K562 (cell line): ENCODE results near the gene MBNL2. TPM values are rescaled to one million over a fixed set of nuclear protein-coding genes. Genes with fewer than 3 reads are reported as not detected.

Experiments used
- CXXC5 ChIP-seq: fragments of 250-450 bp; sonication (Bioruptor Pico); IDR thresholded peaks from 2 replicates; pipeline ENCODE4 v1.8.0; 2022; ENCODE audit warnings: inconsistent platforms, mild to moderate bottlenecking, moderate library complexity
- GABPB1 ChIP-seq: sonication (generic); formaldehyde crosslinking; IDR thresholded peaks from 2 replicates; pipeline ENCODE4 v1.8.0; 2022; ENCODE audit warnings: mild to moderate bottlenecking, missing genetic modification reagents
- HSF4 ChIP-seq: fragments of 250-450 bp; sonication (Bioruptor Pico); IDR thresholded peaks from 2 replicates; pipeline ENCODE4 v2.1.2; 2022; ENCODE audit warnings: mild to moderate bottlenecking, moderate library complexity, borderline replicate concordance
- KAT2B ChIP-seq: IDR thresholded peaks from one replicate; pipeline ENCODE4 v1.6.1; 2012; ENCODE audit warnings: low read depth, mild to moderate bottlenecking, control low read depth, inconsistent platforms, low read length, moderate library complexity
- LARP7 ChIP-seq: fragments of 450-650 bp; IDR thresholded peaks from 2 replicates; pipeline ENCODE4 v1.6.1; 2016
- NCOA1 ChIP-seq: fragments of 450-650 bp; IDR thresholded peaks from 2 replicates; pipeline ENCODE4 v1.6.1; 2016; ENCODE audit warnings: low read depth
- NR2F6 ChIP-seq: fragments of 450-650 bp; formaldehyde crosslinking; IDR thresholded peaks from 2 replicates; pipeline ENCODE4 v1.4.0; 2020; ENCODE audit warnings: mild to moderate bottlenecking
- PCBP1 ChIP-seq: fragments of 200-400 bp; formaldehyde crosslinking; IDR thresholded peaks from 2 replicates; pipeline ENCODE4 v1.6.1; 2018; ENCODE audit warnings: mild to moderate bottlenecking, low read depth, low read length; ENCODE audit not compliant: poor library complexity, severe bottlenecking
- PRPF4 ChIP-seq: fragments of 200-400 bp; formaldehyde crosslinking; IDR thresholded peaks from one replicate; pipeline ENCODE4 v1.6.1; 2017; ENCODE audit warnings: low read length, low read depth, mild to moderate bottlenecking; ENCODE audit not compliant: insufficient read depth, poor library complexity, severe bottlenecking
- RCOR1 ChIP-seq, 2 experiments: IDR thresholded peaks; 2 replicates each; pipeline ENCODE4 v1.6.1; 2012; ENCODE audit warnings: low read depth in 2 of 2, low read length in 2 of 2, borderline replicate concordance in 1 of 2, improper control_type of control experiment in 1 of 2
- SMAD3 ChIP-seq: fragments of 450-650 bp; formaldehyde crosslinking; conservative IDR thresholded peaks from 2 replicates; pipeline ENCODE4 v1.4.0; 2020; ENCODE audit warnings: mild to moderate bottlenecking
- ZNF143 ChIP-seq: sonication (generic); formaldehyde crosslinking; IDR thresholded peaks from 2 replicates; pipeline ENCODE4 v1.9.0; 2022; ENCODE audit warnings: mild to moderate bottlenecking, missing genetic modification reagents
- ZNF695 ChIP-seq: fragments of 450-650 bp; formaldehyde crosslinking; IDR thresholded peaks from 2 replicates; pipeline ENCODE4 v1.4.0; 2020; ENCODE audit warnings: mild to moderate bottlenecking, moderate library complexity
- ZNF696 ChIP-seq: fragments of 250-450 bp; sonication (Bioruptor Pico); conservative IDR thresholded peaks from 2 replicates; pipeline ENCODE4 v1.4.0; 2020; ENCODE audit warnings: mild to moderate bottlenecking, moderate library complexity
- ZNF699 ChIP-seq: fragments of 250-450 bp; sonication (Bioruptor Pico); IDR thresholded peaks from 2 replicates; pipeline ENCODE4 v1.8.0; 2021; ENCODE audit warnings: mild to moderate bottlenecking, moderate library complexity; ENCODE audit not compliant: insufficient replicate concordance
- ZNF766 ChIP-seq: fragments of 200-800 bp; sonication (Bioruptor generic); conservative IDR thresholded peaks from 2 replicates; pipeline ENCODE4 v1.6.1; 2016; ENCODE audit warnings: missing genetic modification characterization, missing compliant biosample characterization
- polyA plus RNA-seq, 8 experiments: library from polyadenylated mRNA; depleted of rRNA in 4 of 8; stranded (reverse) in 5 of 8; unstranded in 3 of 8; fragments of >200 nt; fragmentation: Nextera tagmentation in 2 of 8; fragmentation: Illumina TruSeq in 1 of 8; extraction: Ambion mirVana in 2 of 8; extraction: Trizol in 1 of 8; gene quantifications; 2 replicates each; pipeline versions ENCODE4 v1.2.1 to v1.2.3, GENCODE V29; 2011 to 2014; ENCODE audit warnings: inconsistent platforms in 1 of 8, missing spikeins in 1 of 8
- total RNA-seq, 7 experiments: library from RNA; depleted of rRNA in 6 of 7; stranded (reverse); fragments of >200 nt in 6 of 7; fragmentation: Illumina TruSeq in 2 of 7; extraction: Trizol in 2 of 7; gene quantifications; 2 replicates each; pipeline versions ENCODE4 v1.2.1 to v1.2.3, GENCODE V29; 2011 to 2021; ENCODE audit warnings: low replicate concordance in 1 of 7
- TF ChIP-seq, protein P1 (sequence below), 2 experiments: fragments of 450-650 bp in 1 of 2; sonication (generic) in 1 of 2; formaldehyde crosslinking; conservative IDR thresholded peaks; 2 replicates each; pipeline versions ENCODE4 v1.4.0 to v1.8.1; 2020 to 2022; ENCODE audit warnings: mild to moderate bottlenecking in 1 of 2, missing genetic modification reagents in 1 of 2
- TF ChIP-seq, protein P2 (sequence below): fragments of 450-650 bp; IDR thresholded peaks from 2 replicates; pipeline ENCODE4 v1.6.1; 2018; ENCODE audit warnings: mild to moderate bottlenecking, low read depth; ENCODE audit not compliant: partially characterized antibody
- TF ChIP-seq, protein P3 (sequence below), 2 experiments: fragments of 250-450 bp in 1 of 2; fragments of 450-650 bp in 1 of 2; sonication (Bioruptor Pico) in 1 of 2; IDR thresholded peaks; 2 replicates each; pipeline versions ENCODE4 v1.6.1 to v1.8.0; 2016 to 2021; ENCODE audit warnings: mild to moderate bottlenecking in 2 of 2, moderate library complexity in 2 of 2, missing compliant biosample characterization in 1 of 2, missing genetic modification characterization in 1 of 2
- TF ChIP-seq, protein P4 (sequence below): fragments of 250-450 bp; sonication (Bioruptor Pico); IDR thresholded peaks from 2 replicates; pipeline ENCODE4 v1.5.0; 2020; ENCODE audit warnings: mild to moderate bottlenecking, borderline replicate concordance
- TF ChIP-seq, protein P5 (sequence below): fragments of 450-650 bp; IDR thresholded peaks from 2 replicates; pipeline ENCODE4 v1.6.1; 2016; ENCODE audit warnings: missing biosample characterization, missing genetic modification characterization

Gene MBNL2
- total and polyA plus RNA-seq, 9 of the 15 experiments (the other 6 are each of a cell fraction or from before 2014, with no cell fraction given), result 7.0 to 24.8 (median 13.8) TPM

DNA sequence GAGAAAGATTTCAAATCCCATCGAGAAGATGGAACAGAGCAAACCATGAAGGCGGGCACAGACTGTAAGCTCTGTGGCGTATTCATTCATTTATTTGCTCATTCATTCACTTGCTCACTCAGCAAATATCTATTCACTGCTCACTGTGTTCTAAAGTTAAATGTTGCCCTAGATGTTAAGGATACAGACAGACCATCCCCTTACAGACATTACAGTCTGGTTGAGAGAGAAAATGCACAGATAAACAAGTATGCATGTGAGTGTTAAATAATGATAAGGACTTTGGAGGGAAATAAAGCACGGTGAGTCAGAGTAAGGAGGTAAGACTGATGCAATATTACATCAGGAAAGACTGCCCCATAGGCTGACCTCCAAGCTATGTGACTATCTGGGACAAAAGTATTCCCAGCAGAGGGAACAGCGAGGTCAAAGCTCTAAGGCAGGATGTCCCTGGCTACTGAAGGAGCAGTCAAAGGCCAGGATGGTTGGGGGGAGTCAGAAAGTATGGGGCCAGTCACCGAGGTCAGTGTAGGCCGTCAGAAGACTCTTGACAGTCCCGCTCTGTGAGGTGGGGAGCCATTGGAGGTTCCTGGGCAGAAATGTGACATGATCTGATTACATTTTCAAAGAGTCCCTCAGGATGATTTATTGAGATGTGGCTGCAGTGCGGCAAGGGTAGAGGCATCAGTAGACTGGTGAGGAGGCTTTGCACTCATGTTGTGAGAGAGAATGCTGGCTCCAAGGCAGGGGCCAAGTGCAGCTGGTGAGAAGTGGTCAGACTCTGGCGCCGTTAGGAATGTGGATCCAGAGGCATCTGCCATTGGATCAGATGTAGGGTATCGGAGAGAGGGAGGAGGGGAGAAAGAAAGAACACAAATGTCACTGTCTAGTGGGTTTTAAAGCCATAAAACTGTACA lies 37.9 kb downstream of the MBNL2 start (continued):
- TF ChIP-seq, protein P1, sequence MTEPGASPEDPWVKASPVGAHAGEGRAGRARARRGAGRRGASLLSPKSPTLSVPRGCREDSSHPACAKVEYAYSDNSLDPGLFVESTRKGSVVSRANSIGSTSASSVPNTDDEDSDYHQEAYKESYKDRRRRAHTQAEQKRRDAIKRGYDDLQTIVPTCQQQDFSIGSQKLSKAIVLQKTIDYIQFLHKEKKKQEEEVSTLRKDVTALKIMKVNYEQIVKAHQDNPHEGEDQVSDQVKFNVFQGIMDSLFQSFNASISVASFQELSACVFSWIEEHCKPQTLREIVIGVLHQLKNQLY (CRISPR knock-in tag; conservative IDR thresholded peaks at IDR 0.05), result no peak
- TF ChIP-seq, protein P2, sequence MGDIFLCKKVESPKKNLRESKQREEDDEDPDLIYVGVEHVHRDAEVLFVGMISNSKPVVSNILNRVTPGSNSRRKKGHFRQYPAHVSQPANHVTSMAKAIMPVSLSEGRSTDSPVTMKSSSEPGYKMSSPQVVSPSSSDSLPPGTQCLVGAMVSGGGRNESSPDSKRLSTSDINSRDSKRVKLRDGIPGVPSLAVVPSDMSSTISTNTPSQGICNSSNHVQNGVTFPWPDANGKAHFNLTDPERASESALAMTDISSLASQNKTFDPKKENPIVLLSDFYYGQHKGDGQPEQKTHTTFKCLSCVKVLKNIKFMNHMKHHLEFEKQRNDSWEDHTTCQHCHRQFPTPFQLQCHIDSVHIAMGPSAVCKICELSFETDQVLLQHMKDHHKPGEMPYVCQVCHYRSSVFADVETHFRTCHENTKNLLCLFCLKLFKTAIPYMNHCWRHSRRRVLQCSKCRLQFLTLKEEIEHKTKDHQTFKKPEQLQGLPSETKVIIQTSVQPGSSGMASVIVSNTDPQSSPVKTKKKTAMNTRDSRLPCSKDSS, result no peak
- peak in 1 of 2 experiments; percentile 89; a peak in 2 of 4 replicates for TF ChIP-seq RCOR1 (IDR thresholded peaks at IDR 0.05; ENCODE audit: borderline replicate concordance in 1 of 2, low read depth in 2 of 2, low read length in 2 of 2)
- TF ChIP-seq PRPF4, result no peak
- no peak for TF ChIP-seq HSF4 (CRISPR knock-in tag)
- peak; percentile 30; the same call in 1 of the 2 replicates for TF ChIP-seq CXXC5 (CRISPR knock-in tag)
- no peak for TF ChIP-seq ZNF695 (CRISPR knock-in tag)
- no peak for TF ChIP-seq LARP7
- TF ChIP-seq PCBP1, result no peak
- no peak for TF ChIP-seq ZNF699 (CRISPR knock-in tag)
- TF ChIP-seq NCOA1, result peak; percentile 95
- peak; percentile 40; the same call in 1 of the 2 replicates for TF ChIP-seq ZNF766 (CRISPR knock-in tag)
- TF ChIP-seq, protein P3, sequence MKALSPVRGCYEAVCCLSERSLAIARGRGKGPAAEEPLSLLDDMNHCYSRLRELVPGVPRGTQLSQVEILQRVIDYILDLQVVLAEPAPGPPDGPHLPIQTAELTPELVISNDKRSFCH (CRISPR knock-in tag; IDR thresholded peaks at IDR 0.05), result no peak
- TF ChIP-seq, protein P3 (tag; IDR thresholded peaks at IDR 0.05), result peak; percentile 52; the same call in 1 of the 2 replicates
- no peak for TF ChIP-seq ZNF696
- TF ChIP-seq GABPB1 (CRISPR knock-in tag), result no peak
- TF ChIP-seq KAT2B, result no peak
- TF ChIP-seq, protein P4, sequence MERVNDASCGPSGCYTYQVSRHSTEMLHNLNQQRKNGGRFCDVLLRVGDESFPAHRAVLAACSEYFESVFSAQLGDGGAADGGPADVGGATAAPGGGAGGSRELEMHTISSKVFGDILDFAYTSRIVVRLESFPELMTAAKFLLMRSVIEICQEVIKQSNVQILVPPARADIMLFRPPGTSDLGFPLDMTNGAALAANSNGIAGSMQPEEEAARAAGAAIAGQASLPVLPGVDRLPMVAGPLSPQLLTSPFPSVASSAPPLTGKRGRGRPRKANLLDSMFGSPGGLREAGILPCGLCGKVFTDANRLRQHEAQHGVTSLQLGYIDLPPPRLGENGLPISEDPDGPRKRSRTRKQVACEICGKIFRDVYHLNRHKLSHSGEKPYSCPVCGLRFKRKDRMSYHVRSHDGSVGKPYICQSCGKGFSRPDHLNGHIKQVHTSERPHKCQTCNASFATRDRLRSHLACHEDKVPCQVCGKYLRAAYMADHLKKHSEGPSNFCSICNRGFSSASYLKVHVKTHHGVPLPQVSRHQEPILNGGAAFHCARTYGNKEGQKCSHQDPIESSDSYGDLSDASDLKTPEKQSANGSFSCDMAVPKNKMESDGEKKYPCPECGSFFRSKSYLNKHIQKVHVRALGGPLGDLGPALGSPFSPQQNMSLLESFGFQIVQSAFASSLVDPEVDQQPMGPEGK (CRISPR knock-in tag), result no peak
- no peak for TF ChIP-seq ZNF143
- no peak for TF ChIP-seq SMAD3 (CRISPR knock-in tag)
- TF ChIP-seq, protein P5, sequence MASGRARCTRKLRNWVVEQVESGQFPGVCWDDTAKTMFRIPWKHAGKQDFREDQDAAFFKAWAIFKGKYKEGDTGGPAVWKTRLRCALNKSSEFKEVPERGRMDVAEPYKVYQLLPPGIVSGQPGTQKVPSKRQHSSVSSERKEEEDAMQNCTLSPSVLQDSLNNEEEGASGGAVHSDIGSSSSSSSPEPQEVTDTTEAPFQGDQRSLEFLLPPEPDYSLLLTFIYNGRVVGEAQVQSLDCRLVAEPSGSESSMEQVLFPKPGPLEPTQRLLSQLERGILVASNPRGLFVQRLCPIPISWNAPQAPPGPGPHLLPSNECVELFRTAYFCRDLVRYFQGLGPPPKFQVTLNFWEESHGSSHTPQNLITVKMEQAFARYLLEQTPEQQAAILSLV (tag), result peak; percentile 98
- no peak for TF ChIP-seq NR2F6
